AG10803 (cell line): Measurements from ENCODE around the gene SFR1.
A peak's percentile ranks its signal among the peaks of the same experiment; 100 is the strongest.

Experiments used
- DNase-seq: peaks from one replicate; pipeline ENCODE4 v3.0.0; 2010; ENCODE audit warnings: low read depth
- H3K4me3 ChIP-seq: 2 replicates; pipeline ENCODE4 v1.5.1; 2011; ENCODE audit warnings: mild to moderate bottlenecking, low read length, control low read depth
- TF ChIP-seq, protein P1 (sequence below): conservative IDR thresholded peaks from 2 replicates; pipeline ENCODE4 v1.5.1; 2011; ENCODE audit warnings: mild to moderate bottlenecking, low read length, control low read depth, inconsistent platforms

The SFR1 gene

DNA sequence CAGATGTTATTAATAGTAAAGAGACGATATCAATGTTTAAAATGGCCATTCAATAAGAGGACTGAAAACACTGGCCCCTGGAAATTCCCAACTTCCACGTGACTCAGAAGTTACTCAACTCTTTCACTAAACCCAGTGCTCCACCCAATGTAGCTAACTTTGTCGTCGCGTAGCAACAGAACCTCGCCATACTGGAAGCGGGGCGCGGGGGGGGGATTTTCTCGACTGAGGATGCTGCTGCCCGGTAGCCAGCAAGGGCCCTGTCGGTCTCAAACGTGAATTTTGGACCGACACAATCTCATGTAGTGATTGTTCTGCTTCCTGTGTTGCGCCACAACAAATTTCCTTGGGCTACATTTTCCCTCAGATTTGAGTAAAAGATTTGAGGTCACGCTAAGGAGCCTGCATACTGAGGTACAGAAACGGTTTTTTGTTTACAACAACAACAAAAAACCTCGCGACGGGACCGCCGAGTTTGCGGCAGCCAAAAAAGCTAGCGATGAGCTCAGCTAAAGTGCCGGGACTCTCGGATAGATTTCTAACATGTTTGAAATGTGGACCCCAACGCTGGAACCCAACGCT lies 977 bp upstream of the SFR1 start:
- peak; percentile 97 for DNase-seq
- TF ChIP-seq, protein P1, sequence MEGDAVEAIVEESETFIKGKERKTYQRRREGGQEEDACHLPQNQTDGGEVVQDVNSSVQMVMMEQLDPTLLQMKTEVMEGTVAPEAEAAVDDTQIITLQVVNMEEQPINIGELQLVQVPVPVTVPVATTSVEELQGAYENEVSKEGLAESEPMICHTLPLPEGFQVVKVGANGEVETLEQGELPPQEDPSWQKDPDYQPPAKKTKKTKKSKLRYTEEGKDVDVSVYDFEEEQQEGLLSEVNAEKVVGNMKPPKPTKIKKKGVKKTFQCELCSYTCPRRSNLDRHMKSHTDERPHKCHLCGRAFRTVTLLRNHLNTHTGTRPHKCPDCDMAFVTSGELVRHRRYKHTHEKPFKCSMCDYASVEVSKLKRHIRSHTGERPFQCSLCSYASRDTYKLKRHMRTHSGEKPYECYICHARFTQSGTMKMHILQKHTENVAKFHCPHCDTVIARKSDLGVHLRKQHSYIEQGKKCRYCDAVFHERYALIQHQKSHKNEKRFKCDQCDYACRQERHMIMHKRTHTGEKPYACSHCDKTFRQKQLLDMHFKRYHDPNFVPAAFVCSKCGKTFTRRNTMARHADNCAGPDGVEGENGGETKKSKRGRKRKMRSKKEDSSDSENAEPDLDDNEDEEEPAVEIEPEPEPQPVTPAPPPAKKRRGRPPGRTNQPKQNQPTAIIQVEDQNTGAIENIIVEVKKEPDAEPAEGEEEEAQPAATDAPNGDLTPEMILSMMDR: no peak
- H3K4me3 ChIP-seq: peak overlapping the region; percentile 87

DNA sequence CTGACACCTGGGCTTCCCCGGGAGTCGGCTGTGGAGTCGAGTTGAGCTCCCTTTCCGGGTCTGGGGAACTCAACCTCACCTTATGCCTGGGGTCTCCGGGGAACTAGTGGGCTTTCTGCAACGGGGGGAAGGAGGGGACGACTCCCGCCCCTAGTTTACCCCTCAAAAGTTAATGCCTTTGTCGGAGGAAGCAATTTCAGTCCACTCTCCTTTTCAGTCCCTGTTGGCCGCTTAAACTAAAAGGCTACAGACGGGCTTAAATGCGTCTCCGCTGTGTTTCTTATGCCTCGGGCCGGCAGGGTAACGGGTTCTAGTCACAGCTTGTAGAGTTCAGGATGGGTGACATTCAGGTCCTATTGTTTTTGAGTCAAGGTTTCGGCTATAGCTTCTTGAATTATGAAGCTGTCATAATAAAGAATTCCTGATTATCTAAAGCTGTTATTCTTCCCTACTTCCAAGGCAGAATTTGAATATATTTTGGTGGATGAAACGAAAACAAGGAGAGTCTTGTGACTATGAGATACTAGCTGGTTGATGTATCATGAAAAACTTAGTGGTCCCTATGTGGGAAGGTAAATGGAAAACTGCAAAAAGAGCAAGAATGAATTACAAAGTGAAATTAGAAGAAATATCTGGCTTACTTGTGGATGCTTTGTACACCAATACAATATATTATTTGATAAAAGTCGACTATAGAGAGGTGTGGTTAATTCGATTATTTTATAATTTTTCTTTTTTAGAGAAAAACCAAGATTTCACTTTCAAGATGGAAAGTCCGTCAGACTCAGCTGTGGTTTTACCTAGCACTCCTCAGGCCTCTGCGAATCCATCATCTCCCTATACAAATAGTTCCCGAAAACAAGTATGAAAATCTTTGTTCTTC lies 495 bp downstream of the SFR1 start:
- H3K4me3 ChIP-seq: peak overlapping the region; percentile 91
- TF ChIP-seq, protein P1: no peak
- DNase-seq: peak; percentile 15

- peak; percentile 24 for DNase-seq
- TF ChIP-seq, protein P1: peak; percentile 58
- H3K4me3 ChIP-seq: no peak overlapping the region
These were observed 1.4 kb downstream of the SFR1 start for GRCh38 chr10:104123397-104123796.

- no peak for DNase-seq
- TF ChIP-seq, protein P1: no peak
- H3K4me3 ChIP-seq: no peak overlapping the region
These were observed 5.4 kb downstream of the SFR1 start for GRCh38 chr10:104127411-104127810.

DNA sequence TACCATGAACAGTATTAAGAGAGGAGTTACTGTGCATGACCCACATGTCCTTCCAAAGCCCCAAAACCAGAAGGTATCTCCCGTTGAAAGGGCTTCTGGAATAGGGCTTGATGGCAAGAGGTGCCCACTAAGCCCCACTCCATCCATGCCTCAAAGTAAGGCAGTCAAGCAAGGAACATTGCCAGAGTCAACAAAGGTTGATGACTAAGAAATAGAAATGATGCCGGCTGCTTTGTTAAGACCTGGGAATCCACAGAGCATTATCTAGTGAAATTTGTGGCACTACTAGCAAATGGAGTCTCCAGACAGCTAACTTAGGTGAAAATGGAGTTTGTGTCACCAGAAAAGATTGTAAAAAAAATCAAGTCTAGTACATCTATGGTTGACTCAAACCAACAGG lies 6.2 kb downstream of the SFR1 start:
- H3K4me3 ChIP-seq: no peak overlapping the region
- no peak for DNase-seq
- TF ChIP-seq, protein P1: no peak

GRCh38 chr10:104130041-104130440 lies 8.1 kb downstream of the SFR1 start:
- DNase-seq: no peak
- TF ChIP-seq, protein P1: no peak
- no peak overlapping the region for H3K4me3 ChIP-seq

GRCh38 chr10:104138131-104138530 lies 16.2 kb downstream of the SFR1 start:
- no peak for DNase-seq
- TF ChIP-seq, protein P1: no peak
- no peak overlapping the region for H3K4me3 ChIP-seq
